SU-DHL-6 (cell line): ENCODE results near the gene ZBTB16.

Experiments
- CTCF ChIP-seq: fragments of 200-600 bp; sonication (generic); IDR thresholded peaks from one replicate; pipeline ENCODE4 v1.5.1; 2017; ENCODE audit warnings: antibody characterized with exemption, mild to moderate bottlenecking, low read length, moderate library complexity; ENCODE audit not compliant: insufficient read depth, poor library complexity, severe bottlenecking
- EZH2phosphoT487 ChIP-seq: fragments of 200-600 bp; sonication (generic), shearing (Covaris generic); conservative IDR thresholded peaks from 2 replicates; pipeline ENCODE4 v1.6.1; 2018; ENCODE audit warnings: mild to moderate bottlenecking, antibody characterized with exemption, low read length, moderate library complexity, mixed read lengths

GRCh38 chr11:114196997-114197703 is 137.6 kb downstream of the ZBTB16 start:
- TF ChIP-seq CTCF (no peak), EZH2phosphoT487 (no peak)
